ACC112 (cell line): ENCODE measurements around the gene TUBB3.

Experiments
- H2AFZ ChIP-seq: fragments of 200-600 bp; sonication (generic); one replicate; pipeline ENCODE4 v1.6.0; 2017; ENCODE audit warnings: antibody characterized with exemption, low read length; ENCODE audit not compliant: unreplicated experiment
- H3K27ac ChIP-seq: fragments of 200-600 bp; sonication (generic); 2 replicates; pipeline ENCODE4 v1.5.1; 2014; ENCODE audit warnings: low read depth, mild to moderate bottlenecking, antibody characterized with exemption, low read length, moderate library complexity
- H3K27me3 ChIP-seq: fragments of 200-600 bp; sonication (generic); 2 replicates; pipeline ENCODE4 v1.6.1; 2014; ENCODE audit warnings: mild to moderate bottlenecking, antibody characterized with exemption, low read length, moderate library complexity, mixed read lengths; ENCODE audit not compliant: insufficient read depth
- H3K36me3 ChIP-seq: fragments of 200-600 bp; sonication (generic); 2 replicates; pipeline ENCODE4 v1.6.1; 2016; ENCODE audit warnings: mild to moderate bottlenecking, antibody characterized with exemption, low read length, moderate library complexity, mixed read lengths; ENCODE audit not compliant: insufficient read depth
- H3K4me1 ChIP-seq: fragments of 200-600 bp; sonication (generic); one replicate; pipeline ENCODE4 v1.6.1; 2016; ENCODE audit warnings: low read length, mixed read lengths; ENCODE audit not compliant: insufficient read depth, unreplicated experiment, control insufficient read depth
- H3K4me3 ChIP-seq: fragments of 200-600 bp; sonication (generic); 2 replicates; pipeline ENCODE4 v1.5.1; 2014; ENCODE audit warnings: mild to moderate bottlenecking, low read depth, low read length
- H3K79me2 ChIP-seq: fragments of 200-600 bp; sonication (generic); one replicate; pipeline ENCODE4 v1.6.0; 2016; ENCODE audit warnings: low read length; ENCODE audit not compliant: control insufficient read depth, unreplicated experiment, insufficient read depth

TUBB3 gene

DNA sequence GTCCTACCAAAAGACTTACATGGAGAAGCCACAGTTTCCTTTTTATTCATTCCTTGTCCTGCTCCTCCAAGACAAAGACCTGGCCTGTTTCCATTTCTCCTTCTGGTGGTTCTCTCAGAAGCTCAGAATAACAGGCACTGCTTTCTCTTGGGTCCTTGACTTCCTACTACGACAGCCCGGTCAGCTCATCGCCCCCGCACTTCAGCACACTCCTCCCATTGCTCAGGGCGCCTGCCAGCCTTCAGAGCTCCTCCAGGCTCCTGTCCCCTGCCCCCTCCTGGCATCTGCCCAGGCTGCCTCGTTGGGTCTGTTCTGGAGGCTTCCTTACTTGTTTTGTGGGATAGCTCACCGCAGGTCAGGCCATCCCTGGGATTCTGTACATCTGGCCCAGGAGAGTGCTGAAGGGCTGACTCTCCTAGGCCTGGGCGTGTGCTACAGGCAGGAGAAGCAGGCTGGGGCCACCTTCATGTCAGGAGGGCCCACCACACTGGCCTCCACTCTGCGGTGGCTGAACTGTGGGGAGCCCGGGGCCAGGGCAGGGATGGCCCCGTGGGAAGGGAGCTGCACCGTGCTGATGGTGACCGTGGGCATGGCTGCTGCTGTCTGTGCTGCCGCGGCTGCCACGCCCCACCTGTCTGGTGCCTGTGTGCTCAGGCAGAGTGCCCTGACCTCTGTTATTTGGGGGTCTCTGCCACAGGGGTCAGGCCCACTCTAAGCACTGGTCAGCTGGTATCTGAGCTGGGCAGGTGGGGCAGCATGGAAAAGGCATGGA is 32.1 kb upstream of the TUBB3 start:
- no peaks in the 10 kb centered on the region for H3K27me3 ChIP-seq
- no peak overlapping the region for H2AFZ ChIP-seq
- H3K79me2 ChIP-seq = peaks cover 6% of the 10 kb centered on the region
- peaks cover 22% of the 10 kb centered on the region; the same call in 1 of the 2 replicates for H3K36me3 ChIP-seq
- H3K27ac ChIP-seq = no peak overlapping the region
- no peaks in the 10 kb centered on the region for H3K4me1 ChIP-seq
- H3K4me3 ChIP-seq = no peak overlapping the region

DNA sequence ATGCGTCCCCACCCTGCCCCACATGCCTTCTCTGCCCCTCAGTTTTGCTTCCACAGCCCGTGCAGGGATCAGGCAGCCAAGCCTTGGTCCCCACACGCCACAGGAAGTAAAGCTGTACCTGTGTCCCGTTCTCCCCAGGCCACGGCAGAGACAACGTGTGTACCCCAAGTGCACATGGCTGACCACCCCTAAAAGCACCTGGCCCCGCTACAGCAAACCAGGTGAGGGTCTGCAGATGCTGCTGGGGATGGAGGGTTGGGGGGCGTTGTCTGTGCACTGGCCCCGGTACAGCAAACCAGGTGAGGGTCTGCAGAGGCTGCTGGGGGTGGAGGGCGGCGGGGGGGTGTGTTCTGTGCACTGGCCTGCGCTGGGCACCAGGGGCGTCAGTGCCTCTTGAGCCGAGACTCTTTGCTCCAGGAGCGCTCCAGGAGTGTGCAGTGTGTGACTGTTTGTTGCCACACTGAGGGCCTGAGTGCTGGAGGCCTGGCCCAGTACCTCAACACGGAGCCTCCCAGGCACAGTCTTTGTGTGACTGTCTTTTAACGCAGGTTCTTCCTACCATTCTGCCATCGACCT is 31.0 kb upstream of the TUBB3 start:
- H3K27me3 ChIP-seq = no peaks in the 10 kb centered on the region
- no peak overlapping the region for H3K4me3 ChIP-seq
- peaks cover 6% of the 10 kb centered on the region for H3K79me2 ChIP-seq
- no peaks in the 10 kb centered on the region for H3K4me1 ChIP-seq
- H3K36me3 ChIP-seq = peaks cover 22% of the 10 kb centered on the region; the same call in 1 of the 2 replicates
- H3K27ac ChIP-seq = no peak overlapping the region
- H2AFZ ChIP-seq = no peak overlapping the region

GRCh38 chr16:89892635-89893034 is 30.5 kb upstream of the TUBB3 start:
- Histone ChIP-seq H3K4me3 (no peak overlapping the region), H3K27me3 (no peaks in the 10 kb centered on the region), H2AFZ (no peak overlapping the region), H3K36me3 (peaks cover 19% of the 10 kb centered on the region; the same call in 1 of the 2 replicates), H3K79me2 (peaks cover 6% of the 10 kb centered on the region), H3K4me1 (no peaks in the 10 kb centered on the region), H3K27ac (no peak overlapping the region)

DNA sequence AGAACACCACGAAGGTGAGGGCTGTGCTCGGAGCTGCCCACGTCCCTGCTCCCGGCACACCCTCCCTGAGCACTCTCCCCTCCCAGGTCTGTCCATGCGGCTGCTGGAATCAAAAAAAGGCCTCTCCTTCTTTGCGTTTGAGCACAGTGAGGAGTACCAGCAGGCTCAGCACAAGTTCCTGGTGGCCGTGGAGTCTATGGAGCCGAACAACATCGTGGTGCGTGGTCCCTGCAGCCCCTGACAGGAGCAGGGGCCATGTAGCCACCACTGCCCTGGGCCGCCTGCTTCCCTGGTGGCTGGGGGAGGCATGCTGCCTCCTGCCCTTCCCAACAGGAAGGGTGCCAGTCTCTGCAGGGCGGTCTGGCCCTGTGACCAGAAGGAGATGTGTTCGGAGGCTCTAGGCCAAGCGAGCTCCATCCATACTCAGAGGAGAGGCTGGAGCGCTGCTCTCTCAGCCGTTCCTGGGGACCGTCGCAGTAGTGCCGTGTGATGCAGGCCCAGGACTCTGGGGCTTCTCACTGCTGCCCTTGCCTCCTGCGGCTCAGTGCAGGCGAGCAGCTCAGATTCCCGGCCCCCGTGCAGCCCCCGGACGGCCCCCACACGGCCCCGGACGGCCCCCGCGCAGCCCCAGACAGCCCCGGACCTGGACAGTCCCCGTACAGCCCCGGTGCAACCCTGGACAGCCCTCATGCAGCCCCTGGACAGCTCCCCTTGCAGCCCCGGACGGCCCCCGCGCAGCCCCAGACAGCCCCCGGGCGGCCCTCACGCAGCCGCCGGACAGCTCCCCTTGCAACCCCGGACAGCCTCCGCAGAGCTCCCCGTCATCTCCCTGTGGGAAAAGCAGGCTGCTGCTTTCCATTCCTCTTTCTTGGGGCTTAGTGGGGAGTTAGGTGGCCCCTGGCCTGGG is 29.2 kb upstream of the TUBB3 start:
- Histone ChIP-seq H3K4me1 (no peaks in the 10 kb centered on the region), H3K36me3 (peaks cover 19% of the 10 kb centered on the region; the same call in 1 of the 2 replicates), H3K79me2 (peaks cover 3% of the 10 kb centered on the region), H3K27me3 (no peaks in the 10 kb centered on the region), H2AFZ (no peak overlapping the region), H3K27ac (no peak overlapping the region), H3K4me3 (no peak overlapping the region)

GRCh38 chr16:89895482-89896250 is 27.5 kb upstream of the TUBB3 start:
- H3K27ac ChIP-seq = no peak overlapping the region

DNA sequence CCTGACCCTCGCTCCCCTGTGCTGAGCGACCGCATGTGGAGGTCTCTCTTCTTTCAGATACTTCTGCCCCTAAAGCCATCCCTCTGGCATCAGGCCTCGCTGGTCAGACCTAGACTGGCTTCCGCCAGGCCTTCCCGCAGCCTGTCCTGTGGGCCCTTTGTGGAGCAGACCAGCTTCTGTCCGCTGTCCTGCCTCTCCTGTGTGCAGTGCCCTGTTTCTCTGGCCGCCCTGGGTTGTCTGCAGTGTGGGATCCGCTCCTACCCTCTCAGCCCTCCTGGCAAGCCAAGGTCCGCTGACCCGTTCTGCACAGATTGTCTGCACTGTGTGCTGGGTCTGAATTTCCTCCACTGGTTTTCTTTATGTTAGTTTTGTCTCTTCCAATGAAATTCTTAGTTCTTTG is 25.9 kb upstream of the TUBB3 start:
- no peaks in the 10 kb centered on the region for H3K4me1 ChIP-seq
- no peak overlapping the region for H2AFZ ChIP-seq
- H3K27me3 ChIP-seq = no peaks in the 10 kb centered on the region
- no peaks in the 10 kb centered on the region for H3K79me2 ChIP-seq
- H3K36me3 ChIP-seq = peaks cover 26% of the 10 kb centered on the region; the same call in 1 of the 2 replicates
- no peak overlapping the region for H3K4me3 ChIP-seq
- H3K27ac ChIP-seq = no peak overlapping the region

More at GRCh38 chr16:89895482-89896250, 27.5 kb upstream of the TUBB3 start:
- Histone ChIP-seq H3K36me3 (peaks cover 21% of the 10 kb centered on the region; the same call in 1 of the 2 replicates), H3K27me3 (no peaks in the 10 kb centered on the region), H3K4me3 (no peak overlapping the region), H3K4me1 (no peaks in the 10 kb centered on the region), H2AFZ (no peak overlapping the region), H3K79me2 (no peaks in the 10 kb centered on the region)

DNA sequence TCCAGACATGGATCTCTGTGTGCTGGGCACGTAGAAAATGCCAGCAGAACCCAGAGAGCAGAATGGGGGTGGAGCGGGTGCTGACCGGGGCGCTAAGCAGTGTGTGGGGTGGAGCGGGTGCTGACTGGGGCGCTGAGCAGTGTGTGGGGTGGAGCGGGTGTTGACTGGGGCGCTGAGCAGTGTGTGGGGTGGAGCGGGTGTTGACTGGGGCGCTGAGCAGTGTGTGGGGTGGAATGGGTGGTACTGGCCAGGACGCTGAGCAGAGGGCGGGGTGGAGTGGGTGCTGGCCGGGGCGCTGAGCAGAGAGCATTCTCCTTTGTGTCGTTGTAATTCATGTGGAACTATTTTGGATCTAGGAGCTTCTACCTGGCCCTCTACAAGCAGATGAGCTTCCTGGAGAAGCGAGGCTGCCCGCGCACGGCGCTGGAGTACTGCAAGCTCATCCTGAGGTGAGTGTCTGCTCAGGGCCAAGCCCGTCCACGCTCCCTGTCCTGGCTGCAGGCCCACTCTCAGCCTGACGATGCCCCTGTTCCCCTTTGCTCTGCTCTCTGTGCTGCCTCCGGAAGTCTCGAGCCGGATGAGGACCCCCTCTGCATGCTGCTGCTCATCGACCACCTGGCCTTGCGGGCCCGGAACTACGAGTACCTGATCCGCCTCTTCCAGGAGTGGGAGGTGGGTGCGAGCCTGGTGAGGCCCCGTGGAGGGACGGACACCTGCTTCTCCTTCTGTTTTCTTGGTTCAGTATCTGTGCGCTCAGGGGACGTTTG is 24.8 kb upstream of the TUBB3 start:
- no peak overlapping the region for H2AFZ ChIP-seq
- H3K27ac ChIP-seq = no peak overlapping the region
- H3K4me1 ChIP-seq = no peaks in the 10 kb centered on the region
- no peaks in the 10 kb centered on the region for H3K27me3 ChIP-seq
- H3K36me3 ChIP-seq = peaks cover 19% of the 10 kb centered on the region; the same call in 1 of the 2 replicates
- H3K79me2 ChIP-seq = no peaks in the 10 kb centered on the region
- H3K4me3 ChIP-seq = no peak overlapping the region

DNA sequence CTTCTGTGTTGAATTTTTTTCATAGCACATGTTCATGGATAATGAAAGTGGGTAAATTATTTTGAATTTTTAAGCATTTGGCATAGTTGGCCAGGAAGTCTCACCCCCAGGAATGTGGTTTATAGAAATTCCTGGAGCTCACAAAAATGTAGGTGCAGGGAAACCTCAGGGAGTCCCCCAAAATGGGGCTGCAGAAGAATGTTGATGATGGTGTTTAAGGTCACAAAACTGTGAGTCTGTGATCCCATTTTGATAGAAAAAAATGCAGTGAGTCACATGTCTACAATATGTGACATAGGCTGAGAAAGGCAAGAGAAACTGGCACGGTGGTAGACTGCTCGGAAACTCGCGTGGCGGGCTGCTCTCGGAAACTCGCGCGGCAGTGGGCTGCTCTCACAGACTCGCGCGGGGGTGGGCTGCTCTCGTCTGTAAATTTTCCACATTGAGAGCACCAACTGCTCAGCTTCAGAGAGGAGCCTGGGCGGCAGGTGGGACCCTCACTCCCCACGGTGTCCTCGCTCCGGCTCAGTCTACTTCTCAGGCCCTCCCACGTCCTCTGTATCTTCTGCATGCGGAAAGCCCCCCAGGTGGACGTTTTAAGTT is 23.2 kb upstream of the TUBB3 start:
- Histone ChIP-seq H3K4me1 (no peaks in the 10 kb centered on the region), H3K27ac (no peak overlapping the region), H3K79me2 (no peaks in the 10 kb centered on the region), H2AFZ (no peak overlapping the region), H3K27me3 (no peaks in the 10 kb centered on the region), H3K4me3 (no peak overlapping the region), H3K36me3 (peaks cover 16% of the 10 kb centered on the region; the same call in 1 of the 2 replicates)

DNA sequence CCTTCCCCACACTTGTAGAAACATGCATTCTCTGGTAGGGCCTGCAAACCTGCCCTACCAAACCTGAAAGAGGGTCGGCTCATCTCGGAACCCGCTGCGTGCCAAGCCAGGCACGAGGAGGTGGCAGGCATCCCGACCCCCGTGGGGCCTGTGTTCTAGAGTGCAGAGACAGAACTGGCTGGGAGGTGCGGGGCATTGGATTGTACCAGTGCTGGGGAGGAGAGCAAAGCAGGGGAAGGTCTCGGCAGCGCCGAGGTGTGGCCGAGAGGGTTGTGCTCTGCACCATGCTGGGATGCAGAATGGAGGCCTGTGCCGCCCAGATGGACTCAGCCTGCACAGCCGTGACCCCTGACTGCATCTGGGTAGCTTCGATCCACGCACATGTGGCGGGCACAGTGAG is 22.3 kb upstream of the TUBB3 start:
- no peak overlapping the region for H3K4me3 ChIP-seq
- no peaks in the 10 kb centered on the region for H3K27me3 ChIP-seq
- no peak overlapping the region for H3K27ac ChIP-seq
- H3K4me1 ChIP-seq = peaks cover 6% of the 10 kb centered on the region
- H2AFZ ChIP-seq = no peak overlapping the region
- H3K79me2 ChIP-seq = no peaks in the 10 kb centered on the region
- H3K36me3 ChIP-seq = peaks cover 19% of the 10 kb centered on the region; the same call in 1 of the 2 replicates
